HG02571 (cell line): Measurements from ENCODE around the gene PRAMEF1.
"Not testable (repeated sequence)": the region's sequence is repeated elsewhere in the genome, so short reads cannot be mapped to it uniquely, and the experiment has no call there.

Experiments used
- ATAC-seq: cut with Tn5 transposase; IDR thresholded peaks from one replicate; pipeline ENCODE4 v1.9.1; 2021; ENCODE audit warnings: mild to moderate bottlenecking, moderate library complexity; ENCODE audit not compliant: unreplicated experiment

The PRAMEF1 gene

DNA sequence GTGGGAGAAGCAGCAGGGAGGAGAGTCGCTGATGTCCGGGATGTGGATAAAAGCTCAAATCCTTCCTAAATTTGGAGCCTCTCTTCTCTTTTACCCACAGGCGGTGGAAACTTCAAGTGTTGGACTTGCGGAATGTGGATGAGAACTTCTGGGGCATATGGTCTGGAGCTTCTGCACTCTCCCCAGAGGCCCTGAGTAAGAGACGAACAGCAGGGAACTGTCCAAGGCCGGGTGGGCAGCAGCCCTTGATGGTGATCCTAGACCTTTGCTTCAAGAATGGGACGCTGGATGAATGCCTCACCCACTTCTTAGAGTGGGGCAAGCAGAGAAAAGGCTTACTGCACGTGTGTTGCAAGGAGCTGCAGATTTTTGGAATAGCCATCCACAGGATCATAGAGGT, 15.8 kb upstream of the PRAMEF1 start:
- no peak for ATAC-seq

DNA sequence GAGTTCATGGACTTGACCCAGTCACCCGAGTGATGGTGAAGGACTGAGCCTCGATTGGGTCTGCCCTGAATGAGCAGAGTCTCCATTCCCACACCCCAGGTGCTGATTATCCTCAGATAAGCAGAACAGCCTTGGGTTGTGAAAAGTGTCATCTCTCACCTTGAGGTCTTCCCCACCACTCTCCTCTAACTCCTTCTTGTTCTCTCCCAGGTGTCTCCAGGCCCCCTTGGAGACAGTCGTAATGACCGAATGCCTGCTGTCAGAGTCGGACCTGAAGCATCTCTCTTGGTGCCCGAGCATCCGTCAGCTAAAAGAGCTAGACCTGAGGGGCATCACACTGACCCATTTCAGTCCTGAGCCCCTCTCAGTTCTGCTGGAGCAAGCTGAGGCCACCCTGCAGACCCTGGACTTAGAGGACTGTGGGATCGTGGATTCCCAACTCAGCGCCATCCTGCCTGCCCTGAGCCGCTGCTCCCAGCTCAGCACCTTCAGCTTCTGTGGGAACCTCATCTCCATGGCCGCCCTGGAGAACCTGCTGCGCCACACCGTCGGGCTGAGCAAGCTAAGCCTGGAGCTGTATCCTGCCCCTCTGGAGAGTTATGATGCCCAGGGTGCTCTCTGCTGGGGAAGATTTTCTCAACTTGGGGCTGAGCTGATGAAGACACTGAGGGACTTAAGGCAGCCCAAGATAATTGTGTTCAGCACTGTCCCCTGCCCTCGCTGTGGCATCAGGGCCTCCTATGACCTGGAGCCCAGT, 14.2 kb upstream of the PRAMEF1 start:
- no peak for ATAC-seq

DNA sequence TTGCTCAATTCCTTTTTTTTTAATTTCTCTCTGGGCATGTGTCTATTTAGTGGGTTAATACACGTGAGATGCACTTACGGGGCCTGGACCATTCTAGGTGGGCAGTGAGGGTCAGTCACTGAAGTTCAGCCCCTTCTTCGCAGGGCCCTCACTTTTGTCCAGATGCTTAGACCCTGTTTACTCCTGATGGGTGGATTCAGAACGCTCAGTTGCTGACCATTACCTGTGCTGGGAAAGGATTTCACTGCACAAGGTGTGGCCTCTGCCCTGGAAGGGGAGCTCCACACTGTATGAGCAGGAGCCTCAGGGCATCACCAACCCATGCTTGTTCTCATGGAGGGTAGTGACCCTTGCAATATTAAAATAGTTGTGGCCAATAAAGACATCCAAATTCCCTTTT, 13.1 kb upstream of the PRAMEF1 start:
- ATAC-seq = no peak

DNA sequence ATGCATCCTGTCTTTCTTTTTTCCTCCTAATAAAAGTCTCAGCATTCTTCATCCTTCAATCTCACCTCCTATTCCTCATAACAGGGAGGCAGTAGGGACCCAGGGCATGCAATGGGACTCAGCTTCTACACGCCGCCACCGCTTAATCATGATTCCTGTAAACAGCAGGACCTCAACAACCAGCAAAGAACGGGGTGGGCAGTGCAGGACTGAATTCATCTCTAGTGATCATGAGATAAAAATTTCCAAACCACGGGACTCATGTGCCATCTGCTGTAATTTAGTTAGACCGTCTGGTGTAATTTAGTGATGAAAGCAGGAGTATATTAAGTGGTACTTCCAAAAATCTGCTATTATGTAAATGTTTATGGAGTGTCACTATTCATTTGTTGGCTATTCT, 12.3 kb upstream of the PRAMEF1 start:
- ATAC-seq = no peak

DNA sequence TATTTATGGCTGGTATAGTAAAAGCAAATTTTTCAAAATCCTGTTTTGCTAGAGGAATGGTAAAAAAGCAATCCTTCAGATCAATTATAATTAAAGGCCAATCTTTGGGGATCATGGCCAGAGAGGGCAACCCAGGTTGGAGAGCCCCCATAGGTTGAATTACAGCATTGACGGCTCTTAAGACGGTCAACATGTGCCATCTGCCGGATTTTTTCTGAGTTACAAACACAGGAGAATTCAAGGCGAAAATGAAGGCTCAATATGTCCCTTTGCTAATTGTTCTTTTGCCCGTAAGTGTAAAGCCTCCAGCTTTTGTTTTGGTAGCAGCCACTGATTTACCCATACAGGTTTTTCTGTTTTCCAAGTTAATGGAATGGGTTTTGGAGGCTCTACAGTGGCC, 9.7 kb upstream of the PRAMEF1 start:
- ATAC-seq = not testable (repeated sequence)

DNA sequence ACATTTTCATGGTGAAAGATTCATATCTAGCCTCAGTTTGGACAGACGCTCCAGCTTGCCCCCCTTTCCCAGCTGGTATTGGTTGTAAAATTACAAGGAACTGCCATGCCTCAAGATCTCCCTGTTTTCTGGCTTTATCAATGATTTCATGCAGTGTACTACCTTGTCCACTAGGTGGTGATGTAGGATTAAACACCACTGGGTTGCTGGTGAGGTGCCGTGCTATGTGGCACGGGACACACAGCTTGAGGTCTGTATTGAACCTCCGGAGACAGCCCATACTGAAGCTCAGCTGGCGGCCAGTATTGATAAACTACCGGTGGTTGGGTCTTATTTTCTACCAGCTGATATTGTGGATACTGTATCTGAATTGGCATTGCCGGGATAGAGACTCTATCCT, 7.4 kb upstream of the PRAMEF1 start:
- not testable (repeated sequence) for ATAC-seq

DNA sequence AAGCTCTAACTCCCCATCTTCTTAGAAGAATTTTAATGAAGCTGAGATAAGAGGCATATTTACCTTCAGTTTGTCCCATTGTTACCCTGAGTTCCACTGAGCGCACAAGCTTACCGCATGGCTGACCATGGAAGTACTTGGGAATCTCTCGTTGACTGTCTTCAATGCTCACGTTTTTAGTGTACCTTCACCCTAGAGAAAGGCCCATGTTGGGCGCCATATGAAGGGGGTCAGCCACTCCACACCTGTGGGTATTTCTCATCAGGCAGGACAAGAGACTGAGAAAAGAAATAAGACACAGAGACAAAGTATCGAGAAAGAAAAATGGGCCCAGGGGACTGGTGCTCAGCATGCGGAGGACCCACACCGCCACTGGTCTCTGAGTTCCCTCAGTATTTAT, 6.5 kb upstream of the PRAMEF1 start:
- ATAC-seq = not testable (repeated sequence)

DNA sequence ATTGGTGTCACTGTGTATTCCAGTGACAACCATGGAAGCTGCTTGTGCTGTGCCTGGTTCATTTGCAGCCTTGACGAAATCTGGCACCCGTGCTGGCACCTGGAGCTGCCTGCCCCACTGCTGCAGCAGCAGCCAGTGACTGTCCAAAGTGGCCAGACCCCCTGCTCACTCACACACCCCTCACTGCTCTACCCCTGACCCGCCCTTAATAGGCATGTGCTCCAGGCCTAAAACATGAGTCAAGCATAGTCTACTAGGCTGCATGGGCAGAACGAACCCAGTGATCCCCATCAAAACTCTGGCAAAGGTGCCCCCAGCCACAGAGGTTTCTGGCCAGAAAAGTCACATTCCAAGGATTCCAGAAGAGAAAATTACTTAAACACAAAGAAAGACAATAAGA, 7.7 kb downstream of the PRAMEF1 start:
- no peak for ATAC-seq

DNA sequence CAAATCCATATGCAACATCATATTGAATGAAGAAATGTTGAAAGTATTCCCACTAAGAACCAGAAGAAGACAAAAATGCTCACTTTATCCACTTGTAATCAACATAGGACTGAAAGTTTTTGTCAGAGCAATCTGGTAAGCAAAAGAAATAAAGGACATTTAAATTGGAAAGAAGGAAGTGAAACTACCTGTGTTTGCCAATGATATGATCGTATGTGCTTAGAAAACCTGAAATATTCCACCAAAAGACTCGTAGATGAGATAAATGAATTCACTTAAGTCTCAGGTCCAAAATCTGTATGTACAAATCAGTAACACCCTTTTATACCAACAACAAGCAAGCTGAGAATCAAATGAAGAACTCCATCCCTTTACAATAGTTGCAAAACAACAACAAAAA, 8.5 kb downstream of the PRAMEF1 start:
- ATAC-seq = no peak

DNA sequence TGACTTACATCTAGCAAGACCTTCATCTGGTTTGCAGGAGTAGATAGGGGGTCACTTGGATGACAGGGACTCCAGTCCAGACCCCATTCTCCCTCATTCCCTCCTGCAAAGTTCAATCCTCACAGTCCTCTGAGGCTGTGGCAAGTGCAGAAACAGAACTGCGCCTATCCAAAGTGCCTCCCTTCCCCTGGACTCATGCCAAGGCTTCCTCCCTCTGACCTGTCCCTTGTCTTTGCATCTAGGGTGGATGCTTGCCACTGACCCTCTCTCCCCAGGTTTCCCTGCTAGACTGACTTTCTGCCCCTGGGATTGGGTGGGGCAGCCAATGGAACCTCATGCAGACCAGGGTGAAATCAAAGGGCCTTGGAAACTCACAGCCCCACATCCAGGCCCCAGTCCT, 18.7 kb downstream of the PRAMEF1 start:
- no peak for ATAC-seq

DNA sequence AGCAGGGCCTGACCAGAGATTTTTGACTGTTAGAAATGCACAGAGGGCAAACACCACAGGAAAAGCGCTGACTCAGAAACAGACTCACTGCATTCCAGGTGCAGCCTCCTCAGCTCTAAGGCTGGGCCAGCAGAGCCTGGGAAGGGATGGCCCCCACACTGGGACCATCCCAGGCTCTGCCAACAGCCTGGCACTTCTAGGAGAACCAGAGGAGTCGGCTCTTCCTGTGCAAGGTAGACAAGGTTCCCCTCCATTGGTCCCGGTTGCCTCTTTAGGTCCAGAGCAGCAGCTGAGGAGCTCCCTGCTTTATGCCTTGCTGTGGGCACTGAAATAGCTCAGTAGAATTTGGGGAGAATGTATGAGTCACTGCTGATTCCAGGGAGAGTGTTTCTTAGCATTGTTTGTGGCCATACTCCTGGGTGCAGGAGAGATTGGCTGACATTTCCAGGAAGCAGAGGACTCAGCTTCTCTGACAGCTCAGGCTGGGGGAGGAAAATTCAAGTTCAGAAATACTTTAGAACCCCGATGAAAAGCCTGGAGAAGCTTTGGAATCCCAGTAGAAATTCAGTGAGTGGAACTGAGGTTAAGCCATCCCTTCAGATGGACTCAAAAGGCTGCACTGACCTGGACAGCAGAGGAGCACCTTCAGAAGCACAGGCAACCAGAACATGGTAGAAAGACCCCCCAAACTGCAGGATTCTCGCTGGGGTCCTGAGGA, 19.7 kb downstream of the PRAMEF1 start:
- ATAC-seq = no peak

DNA sequence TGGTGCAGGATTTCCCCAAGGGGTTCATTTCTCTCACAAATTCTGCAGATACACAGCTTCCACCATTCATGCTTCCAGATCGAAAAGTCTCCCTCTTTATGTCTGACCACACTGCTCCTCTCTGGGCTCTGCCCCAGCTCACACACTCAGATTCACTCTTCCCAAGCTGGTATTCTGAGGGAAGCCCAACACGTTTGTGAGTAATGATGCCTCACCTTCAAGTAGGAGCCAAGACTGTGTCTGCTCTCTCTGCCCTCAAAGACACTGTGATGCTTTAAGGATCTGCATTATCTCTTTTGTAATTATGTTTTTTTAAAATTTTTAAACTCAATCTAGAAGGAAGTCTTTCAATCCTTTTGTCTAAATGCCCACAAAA, 20.2 kb downstream of the PRAMEF1 start:
- no peak for ATAC-seq

DNA sequence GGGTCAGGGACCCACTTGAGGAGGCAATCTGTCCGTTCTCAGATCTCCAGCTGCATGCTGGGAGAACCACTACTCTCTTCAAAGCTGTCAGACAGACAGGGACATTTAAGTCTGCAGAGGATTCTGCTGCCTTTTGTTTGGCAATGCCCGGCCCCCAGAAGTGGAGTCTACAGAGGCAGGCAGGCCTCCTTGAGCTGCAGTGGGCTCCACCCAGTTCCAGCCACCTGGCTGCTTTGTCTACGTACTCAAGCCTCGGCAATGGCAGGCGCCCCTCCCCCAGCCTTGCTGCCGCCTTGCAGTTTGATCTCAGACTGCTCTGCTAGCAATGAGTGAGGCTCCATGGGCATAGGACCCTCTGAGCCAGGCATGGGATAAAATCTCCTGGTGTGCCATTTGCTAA, 27.9 kb downstream of the PRAMEF1 start:
- not testable (repeated sequence) for ATAC-seq

DNA sequence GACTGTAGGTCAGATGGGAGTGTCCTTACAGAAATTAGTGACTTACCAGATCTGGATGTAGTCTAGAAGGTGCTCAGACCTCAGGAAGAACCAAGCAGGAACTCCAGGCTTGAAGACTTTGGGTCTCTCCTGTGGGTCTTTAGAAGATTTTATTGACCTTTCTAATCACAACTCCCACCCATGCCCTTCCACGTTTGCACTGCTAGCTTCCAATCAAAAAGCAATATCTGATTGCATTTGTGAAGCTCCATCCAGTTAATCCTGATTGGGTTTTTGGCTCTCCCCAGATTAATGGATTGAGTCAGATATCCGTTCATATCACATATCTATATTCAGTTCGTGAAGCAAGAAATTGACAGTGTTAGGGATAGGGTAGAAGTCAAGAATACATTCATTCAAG, 40.1 kb downstream of the PRAMEF1 start, which contains the start of gene PRAMEF11:
Gene PRAMEF11, minus strand, starts transcription at position 101 of the 400 bp plus-strand sequence. CDS start 2,621 bp downstream, outside the sequence.
- ATAC-seq = not testable (repeated sequence)

DNA sequence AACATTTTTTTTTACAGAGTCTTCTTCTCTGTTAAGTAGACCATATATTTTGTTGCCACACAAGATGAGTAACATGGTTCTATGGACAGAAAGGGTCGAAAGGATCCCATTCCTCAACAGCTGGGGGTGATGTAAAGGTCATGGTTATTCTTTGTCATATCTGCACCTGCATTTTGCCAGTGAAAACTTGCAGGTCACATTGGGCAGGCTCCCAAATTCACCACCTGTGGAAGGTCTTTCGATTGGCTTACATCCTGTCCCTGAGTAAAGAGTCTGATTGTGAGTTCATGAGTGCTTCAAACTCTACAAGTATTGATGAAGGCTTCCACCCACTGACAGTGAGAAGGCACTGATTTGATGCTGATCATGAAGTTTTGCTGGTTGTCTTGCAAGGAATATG, 42.1 kb downstream of the PRAMEF1 start:
- ATAC-seq = not testable (repeated sequence)
